WTC11 (cell line): ENCODE results near the gene CHRM4. TPM values are rescaled to one million over a fixed set of nuclear protein-coding genes. Genes with fewer than 3 reads are reported as not detected.

Source experiments
- ATAC-seq: fragments of 200-7000 bp; cut with Tn5 transposase; 2 replicates; pipeline ENCODE4 v1.10.0; 2021; ENCODE audit warnings: mild to moderate bottlenecking, moderate library complexity
- CTCF ChIA-PET: fragments of 300-600 bp; sonication (Branson Sonifier 250); formaldehyde crosslinking; loops from one replicate; lab custom pipeline; 2021; ENCODE audit warnings: antibody characterized with exemption; lab: Charles Lee
- POLR2A ChIA-PET: fragments of 350-600 bp; sonication (Branson Sonifier 250); formaldehyde crosslinking; loops from one replicate; lab custom pipeline; 2021; ENCODE audit warnings: antibody characterized with exemption; lab: Charles Lee
- DNase-seq: peaks from one replicate; pipeline ENCODE4 v3.0.0; 2021; ENCODE audit warnings: low spot score
- H3K27ac Mint-ChIP-seq: 2 replicates; pipeline ENCODE4 v1.8.0; 2021; ENCODE audit warnings: mixed read lengths
- H3K27me3 Mint-ChIP-seq: 2 replicates; pipeline ENCODE4 v1.8.0; 2021; ENCODE audit warnings: low read depth, mild to moderate bottlenecking, moderate library complexity, mixed read lengths
- H3K36me3 Mint-ChIP-seq: 2 replicates; pipeline ENCODE4 v1.8.0; 2021; ENCODE audit warnings: mixed read lengths
- H3K4me1 Mint-ChIP-seq: 2 replicates; pipeline ENCODE4 v1.8.0; 2022; ENCODE audit warnings: mixed read lengths
- H3K4me3 Mint-ChIP-seq: 2 replicates; pipeline ENCODE4 v1.8.0; 2021; ENCODE audit warnings: mild to moderate bottlenecking, moderate library complexity, mixed read lengths
- H3K9me3 Mint-ChIP-seq: 2 replicates; pipeline ENCODE4 v1.8.0; 2021; ENCODE audit warnings: mixed read lengths
- ATF3 ChIP-seq: sonication (generic); formaldehyde crosslinking; conservative IDR thresholded peaks from 2 replicates; pipeline ENCODE4 v1.8.1; 2022; ENCODE audit warnings: mild to moderate bottlenecking, missing genetic modification reagents
- CREB1 ChIP-seq: sonication (generic); formaldehyde crosslinking; IDR thresholded peaks from 2 replicates; pipeline ENCODE4 v1.8.0; 2023; ENCODE audit warnings: mild to moderate bottlenecking, missing genetic modification reagents
- CREM ChIP-seq: sonication (generic); formaldehyde crosslinking; IDR thresholded peaks from 2 replicates; pipeline ENCODE4 v1.8.1; 2022; ENCODE audit warnings: mild to moderate bottlenecking, missing genetic modification reagents, moderate library complexity
- E2F4 ChIP-seq: sonication (generic); formaldehyde crosslinking; IDR thresholded peaks from 2 replicates; pipeline ENCODE4 v1.8.1; 2022; ENCODE audit warnings: low read depth, mild to moderate bottlenecking, moderate library complexity, missing genetic modification reagents, borderline replicate concordance
- EMX1 ChIP-seq: fragments of 250-450 bp; sonication (Bioruptor Pico); IDR thresholded peaks from 2 replicates; pipeline ENCODE4 v1.8.0; 2021; ENCODE audit warnings: mild to moderate bottlenecking
- FOXP1 ChIP-seq: sonication (generic); formaldehyde crosslinking; IDR thresholded peaks from 2 replicates; pipeline ENCODE4 v1.8.0; 2022; ENCODE audit warnings: missing genetic modification reagents, mild to moderate bottlenecking, moderate library complexity, borderline replicate concordance
- HMGXB4 ChIP-seq: sonication (generic); formaldehyde crosslinking; IDR thresholded peaks from 2 replicates; pipeline ENCODE4 v1.8.1; 2023; ENCODE audit warnings: mild to moderate bottlenecking, moderate library complexity, missing genetic modification reagents
- JAZF1 ChIP-seq: fragments of 250-450 bp; sonication (Bioruptor Pico); IDR thresholded peaks from 2 replicates; pipeline ENCODE4 v1.9.0; 2021; ENCODE audit warnings: moderate library complexity, mild to moderate bottlenecking, inconsistent platforms
- JUN ChIP-seq: sonication (generic); formaldehyde crosslinking; IDR thresholded peaks from 2 replicates; pipeline ENCODE4 v1.8.0; 2023; ENCODE audit warnings: mild to moderate bottlenecking, missing genetic modification reagents
- MYBL2 ChIP-seq: sonication (generic); formaldehyde crosslinking; IDR thresholded peaks from 2 replicates; pipeline ENCODE4 v1.8.1; 2023; ENCODE audit warnings: mild to moderate bottlenecking, moderate library complexity, missing genetic modification reagents
- NFATC4 ChIP-seq: fragments of 250-450 bp; sonication (Bioruptor Pico); IDR thresholded peaks from 2 replicates; pipeline ENCODE4 v1.9.0; 2021; ENCODE audit warnings: mild to moderate bottlenecking
- NR1H2 ChIP-seq: sonication (generic); formaldehyde crosslinking; IDR thresholded peaks from 2 replicates; pipeline ENCODE4 v1.9.0; 2021; ENCODE audit warnings: mild to moderate bottlenecking, moderate library complexity, missing genetic modification reagents
- OVOL2 ChIP-seq: fragments of 250-450 bp; sonication (Bioruptor Pico); IDR thresholded peaks from 2 replicates; pipeline ENCODE4 v1.9.0; 2021; ENCODE audit warnings: mild to moderate bottlenecking, borderline replicate concordance
- RELA ChIP-seq: sonication (generic); formaldehyde crosslinking; IDR thresholded peaks from 2 replicates; pipeline ENCODE4 v1.8.1; 2022; ENCODE audit warnings: missing genetic modification reagents, mild to moderate bottlenecking, borderline replicate concordance
- SMAD3 ChIP-seq: sonication (generic); formaldehyde crosslinking; IDR thresholded peaks from 2 replicates; pipeline ENCODE4 v1.8.0; 2022; ENCODE audit warnings: missing genetic modification reagents, mild to moderate bottlenecking, borderline replicate concordance
- SMAD4 ChIP-seq: sonication (generic); formaldehyde crosslinking; IDR thresholded peaks from 2 replicates; pipeline ENCODE4 v1.8.0; 2022; ENCODE audit warnings: mild to moderate bottlenecking, missing genetic modification reagents
- SP1 ChIP-seq: sonication (generic); formaldehyde crosslinking; conservative IDR thresholded peaks from 2 replicates; pipeline ENCODE4 v1.8.1; 2022; ENCODE audit warnings: missing genetic modification reagents
- TEAD4 ChIP-seq: sonication (generic); formaldehyde crosslinking; IDR thresholded peaks from 2 replicates; pipeline ENCODE4 v1.8.0; 2022; ENCODE audit warnings: mild to moderate bottlenecking, missing genetic modification reagents
- TP53 ChIP-seq: sonication (generic); formaldehyde crosslinking; IDR thresholded peaks from 2 replicates; pipeline ENCODE4 v1.8.1; 2023; ENCODE audit warnings: mild to moderate bottlenecking, missing genetic modification reagents
- ZNF121 ChIP-seq: sonication (generic); formaldehyde crosslinking; IDR thresholded peaks from 2 replicates; pipeline ENCODE4 v1.8.0; 2023; ENCODE audit warnings: missing genetic modification reagents
- ZNF416 ChIP-seq: fragments of 250-450 bp; sonication (Bioruptor Pico); IDR thresholded peaks from 2 replicates; pipeline ENCODE4 v1.9.0; 2021; ENCODE audit warnings: mild to moderate bottlenecking, inconsistent platforms
- ZNF532 ChIP-seq: fragments of 250-450 bp; sonication (Bioruptor Pico); IDR thresholded peaks from 2 replicates; pipeline ENCODE4 v1.9.0; 2021; ENCODE audit warnings: mild to moderate bottlenecking, borderline replicate concordance
- total RNA-seq: library from RNA; stranded (reverse); gene quantifications from 3 replicates; pipeline ENCODE4 v1.2.3, GENCODE V29; 2021
- TF ChIP-seq, protein P1 (sequence below): fragments of 250-450 bp; sonication (Bioruptor Pico); IDR thresholded peaks from 2 replicates; pipeline ENCODE4 v2.1.2; 2022; ENCODE audit warnings: mild to moderate bottlenecking, moderate library complexity
- TF ChIP-seq, protein P2 (sequence below): sonication (generic); formaldehyde crosslinking; IDR thresholded peaks from 2 replicates; pipeline ENCODE4 v1.8.0; 2023; ENCODE audit warnings: mild to moderate bottlenecking, missing genetic modification reagents
- TF ChIP-seq, protein P3 (sequence below): sonication (generic); formaldehyde crosslinking; IDR thresholded peaks from 2 replicates; pipeline ENCODE4 v1.8.0; 2022; ENCODE audit warnings: mild to moderate bottlenecking, missing genetic modification reagents

CHRM4 gene
- total RNA-seq, 1 experiment from 2014 or later, result 0.85 TPM

- Mint-ChIP-seq H3K4me3 (peak overlapping the region; percentile 77), H3K4me1 (peaks cover 83% of the 10 kb centered on the region), H3K9me3 (no peaks in the 10 kb centered on the region), H3K27me3 (peaks cover 11% of the 10 kb centered on the region), H3K27ac (no peak overlapping the region), H3K36me3 (no peaks in the 10 kb centered on the region)
- CTCF ChIA-PET, result interaction anchor here (0.6 to 8.8 kb wide), 15 partner anchors 8 to 246 kb away, joined by 3 to 231 read pairs (median 6); partner anchors contain the start of gene AMBRA1
- no peak for DNase-seq
- no peak for ATAC-seq
- POLR2A ChIA-PET, result interaction anchor here (1.0 kb wide), 1 partner anchor 52 kb away, joined by 3 read pairs; no protein-coding TSS in a partner anchor
- TF ChIP-seq ZNF532 (CRISPR knock-in tag) (no peak), TEAD4 (CRISPR knock-in tag) (no peak), ZNF416 (CRISPR knock-in tag) (no peak), NR1H2 (no peak), EMX1 (no peak), HMGXB4 (CRISPR knock-in tag) (peak; percentile 50; the same call in 1 of the 2 replicates), CREB1 (CRISPR knock-in tag) (no peak), RELA (peak; percentile 64; the same call in 1 of the 2 replicates), FOXP1 (CRISPR knock-in tag) (no peak), CREM (CRISPR knock-in tag) (no peak), JAZF1 (CRISPR knock-in tag) (no peak), OVOL2 (CRISPR knock-in tag) (no peak), ATF3 (CRISPR knock-in tag) (no peak), ZNF121 (no peak), E2F4 (no peak), TP53 (no peak), NFATC4 (CRISPR knock-in tag) (no peak), JUN (0 out of 2 replicates have a peak, but pooled peaks have one; percentile 34), SP1 (CRISPR knock-in tag) (no peak), SMAD3 (no peak), MYBL2 (CRISPR knock-in tag) (no peak), SMAD4 (no peak)
- TF ChIP-seq, protein P1, sequence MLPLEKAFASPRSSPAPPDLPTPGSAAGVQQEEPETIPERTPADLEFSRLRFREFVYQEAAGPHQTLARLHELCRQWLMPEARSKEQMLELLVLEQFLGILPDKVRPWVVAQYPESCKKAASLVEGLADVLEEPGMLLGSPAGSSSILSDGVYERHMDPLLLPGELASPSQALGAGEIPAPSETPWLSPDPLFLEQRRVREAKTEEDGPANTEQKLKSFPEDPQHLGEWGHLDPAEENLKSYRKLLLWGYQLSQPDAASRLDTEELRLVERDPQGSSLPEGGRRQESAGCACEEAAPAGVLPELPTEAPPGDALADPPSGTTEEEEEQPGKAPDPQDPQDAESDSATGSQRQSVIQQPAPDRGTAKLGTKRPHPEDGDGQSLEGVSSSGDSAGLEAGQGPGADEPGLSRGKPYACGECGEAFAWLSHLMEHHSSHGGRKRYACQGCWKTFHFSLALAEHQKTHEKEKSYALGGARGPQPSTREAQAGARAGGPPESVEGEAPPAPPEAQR, result no peak
- TF ChIP-seq, protein P2, sequence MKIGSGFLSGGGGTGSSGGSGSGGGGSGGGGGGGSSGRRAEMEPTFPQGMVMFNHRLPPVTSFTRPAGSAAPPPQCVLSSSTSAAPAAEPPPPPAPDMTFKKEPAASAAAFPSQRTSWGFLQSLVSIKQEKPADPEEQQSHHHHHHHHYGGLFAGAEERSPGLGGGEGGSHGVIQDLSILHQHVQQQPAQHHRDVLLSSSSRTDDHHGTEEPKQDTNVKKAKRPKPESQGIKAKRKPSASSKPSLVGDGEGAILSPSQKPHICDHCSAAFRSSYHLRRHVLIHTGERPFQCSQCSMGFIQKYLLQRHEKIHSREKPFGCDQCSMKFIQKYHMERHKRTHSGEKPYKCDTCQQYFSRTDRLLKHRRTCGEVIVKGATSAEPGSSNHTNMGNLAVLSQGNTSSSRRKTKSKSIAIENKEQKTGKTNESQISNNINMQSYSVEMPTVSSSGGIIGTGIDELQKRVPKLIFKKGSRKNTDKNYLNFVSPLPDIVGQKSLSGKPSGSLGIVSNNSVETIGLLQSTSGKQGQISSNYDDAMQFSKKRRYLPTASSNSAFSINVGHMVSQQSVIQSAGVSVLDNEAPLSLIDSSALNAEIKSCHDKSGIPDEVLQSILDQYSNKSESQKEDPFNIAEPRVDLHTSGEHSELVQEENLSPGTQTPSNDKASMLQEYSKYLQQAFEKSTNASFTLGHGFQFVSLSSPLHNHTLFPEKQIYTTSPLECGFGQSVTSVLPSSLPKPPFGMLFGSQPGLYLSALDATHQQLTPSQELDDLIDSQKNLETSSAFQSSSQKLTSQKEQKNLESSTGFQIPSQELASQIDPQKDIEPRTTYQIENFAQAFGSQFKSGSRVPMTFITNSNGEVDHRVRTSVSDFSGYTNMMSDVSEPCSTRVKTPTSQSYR, result no peak
- TF ChIP-seq, protein P3, sequence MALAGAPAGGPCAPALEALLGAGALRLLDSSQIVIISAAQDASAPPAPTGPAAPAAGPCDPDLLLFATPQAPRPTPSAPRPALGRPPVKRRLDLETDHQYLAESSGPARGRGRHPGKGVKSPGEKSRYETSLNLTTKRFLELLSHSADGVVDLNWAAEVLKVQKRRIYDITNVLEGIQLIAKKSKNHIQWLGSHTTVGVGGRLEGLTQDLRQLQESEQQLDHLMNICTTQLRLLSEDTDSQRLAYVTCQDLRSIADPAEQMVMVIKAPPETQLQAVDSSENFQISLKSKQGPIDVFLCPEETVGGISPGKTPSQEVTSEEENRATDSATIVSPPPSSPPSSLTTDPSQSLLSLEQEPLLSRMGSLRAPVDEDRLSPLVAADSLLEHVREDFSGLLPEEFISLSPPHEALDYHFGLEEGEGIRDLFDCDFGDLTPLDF (CRISPR knock-in tag), result no peak
Measured at GRCh38 chr11:46347637-46348311, 43.8 kb downstream of the CHRM4 start.
